NOMO-1 treated with dmso at 0.1 percent for 144 hours (cell line): ENCODE results near the gene FBXL20.
"Not testable (repeated sequence)": the region's sequence is repeated elsewhere in the genome, so short reads cannot be mapped to it uniquely, and the experiment has no call there.

Source experiments
- DNase-seq: peaks from one replicate; lab custom pipeline; 2025; ENCODE audit not compliant: unreplicated experiment; lab: John Stamatoyannopoulos, UW

Gene FBXL20

DNA sequence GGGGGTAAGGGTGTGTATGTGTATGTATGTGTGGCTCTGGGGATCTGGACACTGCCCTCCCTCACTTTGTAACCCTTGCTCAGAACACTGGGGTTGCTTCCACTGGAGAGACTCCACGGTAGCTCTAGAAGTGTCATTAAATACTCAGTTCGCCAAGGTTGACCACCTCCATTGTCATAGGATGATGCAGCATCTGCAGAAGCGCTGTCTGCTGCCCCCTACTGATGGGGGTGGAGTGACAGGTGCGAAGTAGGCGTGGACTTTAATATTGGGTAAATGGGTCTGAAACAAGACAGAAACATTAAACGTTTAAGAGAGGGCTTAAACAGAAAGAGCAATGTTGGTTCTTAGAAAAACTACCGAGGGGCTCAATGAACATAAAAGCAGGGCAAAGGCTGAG, 140.1 kb downstream of the FBXL20 start:
- no peak for DNase-seq

DNA sequence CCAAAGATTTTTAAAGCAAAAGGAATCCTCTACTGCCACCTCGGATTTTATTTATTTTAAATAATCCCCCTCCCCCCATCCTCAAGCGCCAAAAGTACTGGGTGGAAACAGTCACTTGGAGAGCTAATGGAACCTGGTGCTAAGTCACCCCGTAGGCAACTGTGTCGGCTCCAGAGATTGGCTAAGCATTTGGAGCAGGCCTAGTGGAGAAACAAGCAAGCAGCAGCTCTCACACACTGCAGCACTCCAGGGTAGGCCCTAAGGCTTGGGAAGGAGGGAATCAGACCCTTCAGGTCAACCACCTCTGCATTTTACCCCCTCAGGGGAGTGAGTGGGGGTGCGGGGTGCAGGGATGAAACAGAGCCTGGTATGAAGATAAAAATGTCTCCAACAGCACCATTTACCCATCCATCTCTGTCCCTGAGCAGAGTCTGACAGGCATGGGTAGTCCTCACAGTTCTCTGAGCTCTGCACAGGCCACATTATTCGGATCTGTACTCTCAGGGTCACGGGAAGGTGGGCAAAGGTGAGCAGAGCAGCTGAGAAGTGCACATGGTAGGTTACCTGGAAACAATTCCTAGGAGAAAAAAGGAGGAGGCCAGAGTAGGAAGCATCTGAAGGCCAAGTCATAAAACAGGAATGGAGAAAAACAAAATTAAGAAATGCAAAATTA, 148.5 kb downstream of the FBXL20 start:
- DNase-seq: no peak

DNA sequence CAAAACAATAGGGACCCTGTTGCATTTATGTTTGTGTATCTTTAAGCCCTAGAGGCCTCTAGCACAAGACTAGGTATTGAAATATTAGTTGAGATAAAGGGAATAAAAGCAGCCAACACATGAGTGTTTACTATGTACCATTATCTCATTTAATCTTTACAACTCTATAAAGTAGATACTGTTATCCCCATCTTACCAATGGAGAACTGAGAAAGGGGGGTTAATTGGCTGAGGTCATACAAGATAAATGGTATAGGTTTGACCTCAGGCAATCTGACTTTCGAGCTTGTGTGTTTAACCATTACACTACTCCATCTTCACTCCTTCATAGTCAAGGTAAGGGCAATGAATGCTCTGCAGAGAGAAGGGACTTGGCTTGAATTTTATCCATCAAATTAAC, 149.4 kb downstream of the FBXL20 start:
- no peak for DNase-seq

DNA sequence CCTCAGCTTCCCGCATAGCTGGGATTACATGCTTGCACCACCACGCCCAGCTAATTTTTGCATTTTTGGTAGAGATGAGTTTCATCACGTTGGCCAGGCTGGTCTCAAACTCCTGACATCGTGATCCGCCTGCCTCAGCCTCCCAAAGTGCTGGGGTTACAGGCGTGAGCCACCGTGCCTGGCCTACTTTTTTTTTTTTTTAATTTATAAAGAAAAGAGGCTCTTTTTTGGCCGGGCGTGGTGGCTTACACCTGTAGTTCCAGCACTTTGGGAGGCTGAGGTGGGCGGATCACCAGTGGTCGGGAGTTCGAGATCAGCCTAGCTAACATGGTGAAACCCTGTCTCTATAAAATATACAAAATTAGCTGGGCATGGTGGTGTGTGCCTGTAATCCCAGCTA, 151.3 kb downstream of the FBXL20 start:
- not testable (repeated sequence) for DNase-seq

DNA sequence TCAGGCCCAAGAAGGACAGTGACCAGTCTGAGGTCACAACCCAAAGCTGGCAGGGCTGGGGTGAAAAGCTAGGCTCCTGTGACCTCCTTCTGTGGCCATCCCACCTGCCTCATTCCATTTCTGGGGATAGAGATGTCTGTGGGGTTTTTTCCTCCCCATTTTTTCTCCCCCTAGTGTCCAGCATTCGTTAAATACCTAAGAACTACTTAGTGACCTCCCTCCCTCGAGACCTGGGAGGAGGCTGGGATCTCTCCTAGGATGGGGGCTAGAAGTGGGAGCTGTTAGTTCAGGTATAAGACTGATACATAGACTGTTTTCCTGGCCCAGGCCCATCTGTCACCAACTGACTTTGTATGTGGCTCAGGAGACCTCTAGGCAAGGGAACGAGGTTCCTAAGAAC, 155.2 kb downstream of the FBXL20 start:
- no peak for DNase-seq

DNA sequence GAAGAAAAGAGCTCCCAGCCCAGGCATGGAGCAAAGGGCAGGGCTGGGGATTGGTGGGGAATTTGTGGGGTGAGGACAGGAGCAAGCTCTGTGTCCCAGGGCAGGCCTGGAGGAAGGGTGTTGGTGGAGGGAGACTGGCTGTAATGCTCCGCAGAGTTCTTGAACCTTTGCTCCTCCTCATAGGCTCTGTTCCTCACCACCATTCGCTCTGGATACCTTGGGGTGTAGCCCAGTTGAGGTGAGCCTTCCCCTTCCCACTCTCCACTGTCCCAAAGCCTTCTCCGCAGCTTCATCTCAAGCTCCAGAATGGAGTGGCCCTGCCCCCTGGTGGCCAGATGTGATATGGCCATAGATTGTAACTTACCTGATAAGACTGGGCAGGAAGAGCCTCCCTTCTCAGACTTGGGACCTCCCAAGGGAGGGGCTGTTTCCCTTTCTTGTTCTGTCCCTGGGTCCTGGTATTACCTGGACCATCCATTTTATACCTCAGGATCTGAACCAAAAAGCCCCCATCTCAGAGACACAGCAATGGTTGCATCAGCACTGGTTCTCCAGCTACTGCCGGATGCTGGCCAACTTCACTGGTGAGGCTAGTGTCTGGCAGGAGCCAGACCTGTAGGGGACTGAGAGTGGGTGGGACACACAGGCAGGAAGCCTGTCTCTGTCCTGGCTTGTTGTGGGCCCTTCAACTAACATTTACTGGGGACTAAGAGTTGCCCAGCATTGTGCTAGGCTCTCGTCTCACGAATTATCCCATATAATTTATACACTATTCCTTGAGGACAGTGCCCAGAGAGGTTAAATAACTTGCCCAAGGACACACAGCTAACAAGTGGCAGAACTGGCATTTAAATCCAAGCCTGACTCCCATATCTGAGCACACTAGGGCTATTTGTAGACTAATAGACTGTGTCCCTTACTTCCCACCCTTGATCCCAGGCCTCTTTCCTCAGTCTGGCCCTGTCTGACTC, 156.5 kb downstream of the FBXL20 start:
- DNase-seq: peak; percentile 51

DNA sequence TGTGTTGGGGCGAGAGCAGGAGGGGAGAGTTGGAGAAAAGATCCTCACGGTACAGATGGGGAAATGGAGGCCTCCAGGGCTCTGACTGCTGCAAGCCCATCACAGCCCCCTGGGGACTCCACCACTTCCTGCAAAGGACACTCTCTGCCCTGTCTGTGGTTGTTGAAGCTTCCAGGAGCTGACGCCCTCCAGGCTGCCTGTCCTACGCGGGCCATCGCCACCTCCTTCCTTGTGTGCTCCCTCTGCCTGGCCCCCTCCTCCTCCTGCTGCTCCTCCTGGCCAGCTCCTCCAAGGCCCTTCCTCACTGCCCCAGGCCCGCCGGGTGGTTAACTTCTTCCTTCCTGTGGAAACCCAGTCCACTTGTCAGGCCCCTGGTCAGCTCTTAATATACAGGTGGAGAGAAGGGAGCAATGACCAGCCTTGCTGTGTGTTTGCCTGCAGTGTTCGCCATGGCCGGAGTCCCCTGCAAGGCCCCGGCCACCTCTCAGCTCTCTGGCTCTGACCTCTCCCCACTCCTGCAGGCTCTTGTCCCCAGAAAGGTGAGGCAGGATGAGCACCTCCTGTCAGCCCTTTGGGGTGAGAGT, 157.3 kb downstream of the FBXL20 start:
- no peak for DNase-seq

DNA sequence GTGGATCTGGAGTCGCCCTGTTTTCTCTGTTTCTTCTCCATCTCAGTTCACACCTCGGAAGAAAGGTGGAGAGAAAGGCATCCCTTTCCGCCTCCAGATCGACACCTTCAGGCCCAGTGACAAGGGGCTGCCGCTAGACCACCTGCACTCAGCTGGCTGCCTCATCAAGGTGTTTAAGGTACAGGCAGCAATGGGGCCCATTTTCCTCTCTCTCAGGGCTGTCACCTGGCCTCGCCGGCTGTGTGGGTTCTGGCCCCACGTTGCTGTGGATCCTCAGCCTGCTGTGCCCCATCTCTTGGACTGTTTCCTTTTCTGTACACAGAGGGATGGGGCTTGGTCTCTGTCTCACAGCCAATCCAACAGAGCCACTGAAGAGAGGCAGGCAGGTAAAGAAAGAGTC, 158.3 kb downstream of the FBXL20 start:
- DNase-seq: no peak

DNA sequence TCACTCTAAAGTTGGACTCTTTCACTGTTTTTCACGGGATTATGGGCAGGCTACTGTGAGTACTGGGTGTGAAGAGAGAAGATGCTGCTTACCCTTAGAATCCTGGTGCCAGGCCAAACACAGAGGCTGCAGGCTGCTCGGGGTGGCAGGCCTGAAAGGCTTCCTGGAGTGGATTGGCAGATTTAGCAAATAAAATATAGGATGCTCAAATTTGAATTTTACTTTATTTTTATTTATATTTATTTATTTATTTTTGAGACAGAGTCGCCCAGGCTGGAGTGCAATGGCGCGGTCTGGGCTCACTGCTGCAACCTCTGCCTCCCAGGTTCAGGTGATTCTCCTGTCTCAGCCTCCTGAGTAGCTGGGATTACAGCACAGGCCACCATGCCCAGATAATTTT, 160.8 kb downstream of the FBXL20 start:
- DNase-seq: no peak

DNA sequence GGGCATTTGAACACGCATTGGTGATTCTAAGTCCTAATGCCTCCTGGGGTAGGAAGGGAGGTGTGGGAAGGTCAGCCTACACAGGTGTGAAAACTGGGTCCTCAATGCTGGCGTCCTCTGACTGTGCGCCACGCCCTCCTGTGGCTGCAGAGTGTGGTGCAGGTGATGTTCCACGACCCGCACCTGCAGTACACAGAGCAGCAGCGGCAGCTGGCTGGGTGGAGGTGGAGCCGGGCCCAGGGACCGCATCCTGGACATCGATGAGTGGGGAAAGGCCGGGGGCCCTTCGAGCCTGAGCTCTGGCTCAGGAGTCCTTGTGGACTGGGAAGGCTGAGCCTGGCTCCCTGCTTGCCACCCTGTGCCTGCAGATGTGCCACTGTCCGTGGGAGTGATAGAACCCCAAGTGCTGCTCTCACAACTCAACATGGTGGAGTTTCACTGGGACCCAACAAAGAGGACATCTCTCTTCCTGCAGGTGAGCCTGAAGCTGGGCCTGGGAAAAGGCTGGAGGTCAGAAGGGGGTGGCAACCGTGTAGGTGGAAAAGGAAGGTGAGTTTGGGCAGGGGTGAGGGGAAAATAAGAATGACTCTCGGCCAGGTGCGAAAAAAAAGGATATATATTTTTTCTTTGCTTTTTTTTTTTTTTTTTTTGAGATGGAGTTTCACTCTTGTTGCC, 161.6 kb downstream of the FBXL20 start:
- no peak for DNase-seq

DNA sequence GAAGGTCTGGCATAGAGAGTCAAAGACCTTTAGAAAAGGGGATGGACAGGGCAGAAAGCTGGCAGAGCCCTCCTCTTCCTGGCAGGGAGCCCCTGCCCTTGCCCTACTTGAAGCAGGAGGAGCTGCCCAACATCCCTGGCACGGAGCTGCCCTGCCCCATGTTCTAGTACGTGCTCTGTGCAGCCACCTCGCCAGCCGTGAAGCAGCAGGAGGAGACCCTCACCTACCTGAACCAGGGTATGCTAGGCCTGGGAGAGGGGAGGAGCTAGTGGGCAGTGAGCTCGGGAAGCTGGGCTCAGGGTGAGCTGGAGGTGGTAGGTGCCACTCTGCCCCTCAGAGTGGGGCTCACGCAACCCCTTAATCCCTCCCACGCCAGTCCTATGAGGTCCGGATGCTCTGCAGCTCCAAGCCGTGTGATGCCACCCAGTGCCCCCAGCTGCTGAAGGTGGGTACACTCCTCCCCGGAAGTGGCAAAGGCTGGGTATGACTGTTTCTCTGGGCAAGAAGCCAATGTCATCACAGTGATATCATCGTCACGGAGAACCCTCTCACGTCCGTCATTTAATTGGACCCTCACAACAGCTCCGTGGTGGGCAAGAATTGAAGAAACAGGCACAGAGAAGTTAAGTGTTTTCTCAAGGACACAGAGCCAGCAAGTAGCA, 163.0 kb downstream of the FBXL20 start:
- no peak for DNase-seq

DNA sequence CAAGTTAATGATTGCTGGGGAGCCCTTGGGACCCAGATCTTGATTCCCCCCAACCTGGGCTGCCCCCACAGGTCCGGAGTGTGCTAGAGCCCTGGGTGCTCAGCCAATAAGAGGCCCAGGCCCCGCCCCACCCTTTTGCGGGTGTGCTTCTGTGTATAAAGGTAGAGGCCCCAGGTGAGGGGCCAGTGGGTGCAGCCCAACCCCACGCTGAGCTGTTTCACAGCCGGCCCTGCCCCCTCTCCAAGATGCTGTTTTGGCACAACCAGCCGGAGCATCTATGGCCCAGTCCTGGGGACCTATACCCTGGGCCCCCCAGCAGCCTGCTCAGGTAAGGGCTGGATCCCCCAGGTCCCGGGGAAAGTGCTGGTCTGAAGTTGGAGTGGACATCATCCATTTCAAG, 163.8 kb downstream of the FBXL20 start:
- no peak for DNase-seq

DNA sequence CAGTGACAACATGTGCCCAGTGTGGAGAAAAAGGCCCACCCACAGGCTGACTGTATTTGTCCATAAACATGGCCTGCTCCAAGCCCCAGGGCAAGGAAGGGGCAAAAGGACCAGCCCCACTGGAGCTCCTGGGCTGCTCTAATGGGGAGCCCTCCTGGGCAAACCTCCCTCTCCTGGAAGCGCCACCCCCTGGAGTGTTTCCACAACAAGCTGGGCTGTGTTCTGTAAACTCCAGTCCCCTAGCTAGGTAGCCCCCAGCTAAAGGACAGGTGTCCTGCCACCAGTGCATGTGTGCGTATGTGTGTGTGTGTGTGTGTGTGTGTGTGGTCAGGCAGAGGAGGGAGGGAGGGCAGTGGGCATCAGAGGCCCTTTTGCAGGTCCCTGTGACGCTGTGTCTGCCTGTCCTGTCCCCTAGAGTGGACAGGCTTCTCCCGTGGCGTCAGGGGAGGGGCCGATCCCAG, 164.4 kb downstream of the FBXL20 start:
- DNase-seq: no peak

DNA sequence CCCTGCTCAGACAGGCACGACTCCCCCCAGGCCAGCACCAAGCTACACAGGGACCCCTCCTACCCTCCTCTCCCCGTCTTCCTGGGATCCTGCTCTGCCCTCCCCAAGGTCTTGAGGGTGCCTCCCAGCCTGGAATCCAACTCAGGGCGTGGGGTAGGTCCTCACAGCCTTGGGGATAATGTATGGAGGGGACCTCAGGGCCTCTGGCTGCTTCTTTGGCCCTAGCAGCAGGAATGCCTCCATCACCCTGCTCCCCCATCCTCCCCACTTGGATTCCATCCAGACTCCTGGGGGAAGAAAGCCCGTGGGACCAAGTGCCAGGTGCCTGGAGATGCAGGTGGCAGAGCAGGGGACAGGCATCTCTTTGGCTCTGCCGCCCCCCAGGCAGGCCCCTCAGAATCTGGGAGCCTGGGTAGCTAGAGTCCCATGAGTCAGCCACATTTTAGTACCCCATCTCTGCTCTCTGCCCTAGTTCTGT, 164.9 kb downstream of the FBXL20 start:
- DNase-seq: no peak

DNA sequence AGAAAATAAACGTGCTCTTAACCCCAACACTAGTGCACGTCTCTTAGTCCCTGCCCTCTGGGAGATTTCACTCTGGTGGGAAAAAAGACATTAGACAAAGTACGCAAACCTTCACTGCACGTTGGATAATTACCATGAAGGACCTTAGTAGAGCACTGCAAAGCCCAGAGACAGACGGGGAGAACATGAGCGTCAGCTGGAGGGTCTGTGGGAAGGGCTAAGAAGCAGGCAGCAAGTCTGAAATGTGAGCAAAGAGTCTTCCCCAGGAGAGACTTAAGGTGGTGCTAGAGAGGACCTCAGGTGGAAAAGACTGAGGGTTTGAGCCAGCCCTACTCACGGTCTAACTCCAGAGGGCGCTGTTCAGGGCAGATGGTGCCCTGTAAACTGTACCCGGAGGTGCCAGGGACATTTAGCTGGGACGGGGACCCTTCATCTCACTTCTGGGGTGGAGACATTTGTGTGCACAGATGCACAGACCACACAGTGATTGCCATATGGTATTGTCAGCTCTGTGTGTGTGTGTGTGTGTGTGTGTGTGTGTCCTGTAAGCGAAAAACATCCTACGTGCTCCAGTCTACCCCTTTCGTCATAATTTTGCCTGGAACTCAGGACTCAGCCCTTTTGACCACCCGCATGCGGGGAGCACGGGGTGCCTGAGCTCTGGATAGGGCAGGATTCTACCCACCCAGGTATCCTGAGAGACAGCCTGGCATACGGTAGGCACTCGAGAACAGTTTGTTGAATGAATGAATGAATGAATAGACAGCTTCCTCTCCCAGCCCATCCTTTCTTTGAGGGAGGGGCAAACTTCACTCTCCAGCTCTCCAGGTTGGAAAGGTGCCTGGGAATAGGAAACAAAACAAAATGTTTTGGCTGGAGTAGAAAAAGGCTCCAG, 165.6 kb downstream of the FBXL20 start:
- peak; percentile 81 for DNase-seq

DNA sequence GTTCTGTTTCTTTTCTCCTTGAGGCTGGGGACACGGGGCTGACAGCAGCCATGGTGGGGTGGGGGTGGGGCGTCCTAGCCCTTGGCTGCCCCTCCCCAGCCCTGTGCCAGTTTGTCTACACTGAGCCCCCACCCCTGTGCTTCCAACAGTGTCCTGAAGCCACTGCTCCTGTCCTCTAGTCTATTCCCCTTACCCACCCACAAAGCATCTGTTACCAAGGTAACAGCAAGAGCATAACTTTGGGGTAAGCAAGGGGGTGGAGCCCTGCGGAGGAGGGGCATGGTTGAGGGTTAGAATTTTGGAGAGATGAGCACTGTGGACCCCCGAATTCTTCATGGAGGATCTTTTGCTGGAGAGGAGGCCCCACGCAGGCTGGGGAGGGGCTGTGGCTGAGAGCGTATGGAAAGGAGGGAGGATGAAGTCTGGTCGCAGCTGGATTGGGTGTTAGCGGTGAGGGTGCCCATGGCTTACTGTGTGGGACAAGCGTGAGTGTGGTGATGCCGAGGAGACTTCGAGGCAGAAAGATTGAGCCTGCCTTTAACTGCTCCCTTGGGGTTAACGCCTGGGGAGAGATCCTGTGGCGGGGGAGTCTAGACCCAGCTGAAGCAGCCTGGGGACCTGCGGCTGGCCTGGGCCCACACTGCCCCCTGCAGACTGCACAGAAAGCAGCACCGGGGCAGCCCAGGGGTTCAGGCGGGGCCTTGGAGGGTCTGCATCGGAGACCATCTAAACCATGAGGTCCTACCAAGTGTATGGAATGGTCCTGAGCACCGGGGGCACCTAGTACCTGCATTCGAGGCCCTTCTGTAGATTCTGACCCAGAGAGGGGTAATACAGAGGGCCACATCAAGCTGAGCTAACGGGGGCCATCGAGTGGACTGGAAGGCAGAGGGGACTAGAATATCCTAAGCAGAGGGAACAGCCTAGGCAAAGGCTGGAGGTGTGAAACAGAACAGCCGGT, 169.6 kb downstream of the FBXL20 start:
- peak; percentile 29 for DNase-seq

DNA sequence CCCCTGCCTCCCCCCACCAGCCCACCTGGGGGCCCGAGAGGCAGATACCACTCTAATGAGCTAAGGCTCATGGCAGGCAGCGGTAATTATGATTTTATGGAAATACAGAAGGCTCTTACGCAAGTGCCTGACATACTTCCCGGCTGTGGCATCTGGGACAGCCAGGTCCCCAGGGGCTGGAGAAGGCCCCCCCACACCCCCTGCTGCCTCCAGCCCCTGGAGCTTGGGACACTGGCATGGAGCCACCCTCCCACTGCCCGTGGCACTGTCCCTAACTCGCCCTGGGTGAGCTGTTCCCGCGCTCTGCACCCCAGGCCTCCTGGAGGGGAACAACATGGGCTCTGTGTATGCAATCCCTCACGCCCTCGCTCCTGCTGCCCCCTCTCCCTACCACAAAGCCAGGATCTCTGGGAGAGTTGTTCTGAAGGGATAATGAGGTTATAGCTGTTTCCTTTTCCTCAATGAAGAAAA, 170.3 kb downstream of the FBXL20 start:
- DNase-seq: no peak

DNA sequence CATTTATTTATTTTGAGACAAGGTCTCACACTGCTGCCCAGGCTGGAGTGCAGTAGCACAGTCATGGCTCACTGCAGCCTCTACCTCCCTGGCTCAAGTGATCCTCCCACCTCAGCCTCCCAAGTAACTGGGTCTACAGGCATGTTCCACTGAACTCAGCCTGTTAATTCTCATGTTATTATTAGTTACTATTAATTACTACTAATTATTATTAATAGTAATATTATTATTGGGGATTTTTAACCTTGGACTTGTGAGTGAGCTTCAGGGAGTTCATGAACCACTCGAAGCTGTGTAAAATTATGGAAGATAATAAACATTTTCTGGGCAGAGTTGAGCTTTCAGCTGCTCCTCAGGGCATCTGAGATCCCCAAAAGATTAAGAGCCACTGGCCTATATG, 171.1 kb downstream of the FBXL20 start:
- no peak for DNase-seq
